Neutrophil (primary cell): ENCODE data around the gene PTPN23.

ENCODE experiments used
- H3K27ac ChIP-seq: fragments of 200-600 bp; sonication (generic); 2 replicates; pipeline ENCODE4 v1.5.1; 2016; ENCODE audit warnings: mild to moderate bottlenecking, moderate library complexity
- H3K27me3 ChIP-seq: fragments of 200-600 bp; sonication (generic); 2 replicates; pipeline ENCODE4 v1.6.0; 2016; ENCODE audit warnings: mild to moderate bottlenecking
- H3K36me3 ChIP-seq: fragments of 200-600 bp; sonication (generic); 2 replicates; pipeline ENCODE4 v1.5.1; 2017
- H3K4me1 ChIP-seq, 2 experiments: fragments of 200-600 bp in 1 of 2; sonication (generic) in 1 of 2; 1 replicate in 1 of 2; 2 replicates in 1 of 2; pipeline versions ENCODE4 v1.5.1 to v1.6.1; 2013 to 2016; ENCODE audit warnings: low read depth in 1 of 2, low read length in 1 of 2, mild to moderate bottlenecking in 1 of 2, moderate library complexity in 1 of 2; ENCODE audit not compliant: control insufficient read depth in 1 of 2, insufficient read depth in 1 of 2
- H3K4me3 ChIP-seq, 2 experiments: fragments of 200-600 bp in 1 of 2; sonication (generic) in 1 of 2; 1 replicate in 1 of 2; 2 replicates in 1 of 2; pipeline ENCODE4 v1.5.1; 2013 to 2016; ENCODE audit warnings: low read depth in 1 of 2, low read length in 1 of 2, mild to moderate bottlenecking in 1 of 2, moderate library complexity in 1 of 2
- H3K9me3 ChIP-seq: fragments of 200-600 bp; sonication (generic); 2 replicates; pipeline ENCODE4 v1.5.1; 2016
- CTCF ChIP-seq: fragments of 200-600 bp; sonication (generic); IDR thresholded peaks from 2 replicates; pipeline ENCODE4 v1.5.1; 2016; ENCODE audit warnings: antibody characterized with exemption

Gene PTPN23

DNA sequence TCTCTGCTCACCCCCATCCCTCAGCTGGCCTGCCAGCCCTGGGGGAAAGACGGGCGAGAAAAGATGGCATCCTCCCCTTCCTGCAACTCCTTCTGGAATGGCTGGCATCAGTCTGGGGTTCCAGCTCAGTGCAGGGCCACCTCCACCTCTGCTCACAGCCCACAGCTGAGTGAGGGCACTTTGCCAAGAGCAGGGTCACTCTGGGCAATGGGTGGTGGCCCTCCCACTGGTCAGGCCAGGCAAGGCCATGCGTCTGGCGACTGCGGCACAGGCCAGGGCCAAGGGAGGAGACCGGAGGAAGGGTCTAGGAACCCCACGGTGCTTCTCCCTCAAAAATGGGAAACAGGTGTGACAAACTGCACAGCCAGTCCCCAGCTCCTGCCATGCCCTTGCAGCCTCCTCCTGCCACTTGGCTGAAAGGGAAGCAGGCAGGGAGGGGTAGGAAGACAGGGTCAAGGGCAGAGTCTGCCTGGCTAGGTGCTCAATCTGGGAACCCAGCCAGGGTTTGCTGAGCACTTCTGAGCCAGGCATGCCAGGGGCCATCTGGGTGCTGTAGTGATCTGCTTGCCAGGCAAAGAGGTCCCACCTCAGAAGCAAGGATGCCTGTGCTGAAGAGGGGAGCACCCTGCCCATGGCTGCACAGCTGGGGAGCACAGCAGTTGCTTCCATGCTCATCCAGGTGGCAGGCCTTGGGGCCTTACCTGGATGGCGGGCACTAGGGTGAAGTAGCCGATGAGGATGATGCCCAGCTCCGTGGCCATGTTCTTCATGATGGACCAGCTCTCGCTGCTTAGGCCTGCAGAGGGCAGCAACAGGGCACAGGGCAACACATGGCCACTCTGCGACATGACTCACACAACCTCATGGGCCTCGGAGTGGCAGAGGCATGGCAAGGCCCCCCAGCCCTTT, 41.2 kb downstream of the PTPN23 start:
- Histone ChIP-seq H3K27ac (peak overlapping the region; percentile 78), H3K9me3 (no peaks in the 10 kb centered on the region), H3K4me3 (no peak overlapping the region)

DNA sequence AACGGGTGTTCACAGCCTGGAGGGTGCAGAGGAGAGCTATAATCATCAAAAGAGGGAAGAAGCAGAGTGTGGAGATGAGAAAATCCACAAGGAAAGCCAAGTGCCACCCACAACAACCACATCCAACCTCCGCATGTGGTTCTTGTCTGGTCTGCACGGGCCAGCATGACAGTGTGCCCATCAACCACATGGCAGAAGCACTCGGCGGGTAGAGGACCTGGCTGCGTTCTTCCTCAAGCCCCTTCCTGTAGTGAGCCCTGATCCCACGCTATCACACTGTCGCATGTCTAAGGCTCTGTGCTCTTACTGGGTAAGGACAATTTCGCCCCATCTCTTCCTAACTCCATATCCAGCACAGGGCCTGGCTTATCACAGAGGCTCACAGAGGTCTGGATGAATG, 41.9 kb downstream of the PTPN23 start:
- Histone ChIP-seq H3K9me3 (no peaks in the 10 kb centered on the region), H3K4me3 (no peak overlapping the region), H3K27me3 (no peaks in the 10 kb centered on the region), H3K27ac (no peak overlapping the region), H3K36me3 (peaks cover 91% of the 10 kb centered on the region), H3K4me1 (peaks cover 24 to 25% of the 10 kb centered on the region in 2 experiments)
- no peak for TF ChIP-seq CTCF

More for the DNA sequence above, 41.2 kb downstream of the PTPN23 start:
- Histone ChIP-seq H3K36me3 (peaks cover 90% of the 10 kb centered on the region), H3K4me1 (peaks cover 24 to 25% of the 10 kb centered on the region in 2 experiments), H3K27me3 (no peaks in the 10 kb centered on the region)
- TF ChIP-seq CTCF = no peak

- H3K9me3 ChIP-seq = no peaks in the 10 kb centered on the region
- H3K4me3 ChIP-seq = no peak overlapping the region
- peaks cover 23 to 24% of the 10 kb centered on the region in 2 experiments for H3K4me1 ChIP-seq
- TF ChIP-seq CTCF = no peak
- peaks cover 90% of the 10 kb centered on the region for H3K36me3 ChIP-seq
- H3K27ac ChIP-seq = no peak overlapping the region
- no peaks in the 10 kb centered on the region for H3K27me3 ChIP-seq
These were observed 42.8 kb downstream of the PTPN23 start for GRCh38 chr3:47423548-47424145.

DNA sequence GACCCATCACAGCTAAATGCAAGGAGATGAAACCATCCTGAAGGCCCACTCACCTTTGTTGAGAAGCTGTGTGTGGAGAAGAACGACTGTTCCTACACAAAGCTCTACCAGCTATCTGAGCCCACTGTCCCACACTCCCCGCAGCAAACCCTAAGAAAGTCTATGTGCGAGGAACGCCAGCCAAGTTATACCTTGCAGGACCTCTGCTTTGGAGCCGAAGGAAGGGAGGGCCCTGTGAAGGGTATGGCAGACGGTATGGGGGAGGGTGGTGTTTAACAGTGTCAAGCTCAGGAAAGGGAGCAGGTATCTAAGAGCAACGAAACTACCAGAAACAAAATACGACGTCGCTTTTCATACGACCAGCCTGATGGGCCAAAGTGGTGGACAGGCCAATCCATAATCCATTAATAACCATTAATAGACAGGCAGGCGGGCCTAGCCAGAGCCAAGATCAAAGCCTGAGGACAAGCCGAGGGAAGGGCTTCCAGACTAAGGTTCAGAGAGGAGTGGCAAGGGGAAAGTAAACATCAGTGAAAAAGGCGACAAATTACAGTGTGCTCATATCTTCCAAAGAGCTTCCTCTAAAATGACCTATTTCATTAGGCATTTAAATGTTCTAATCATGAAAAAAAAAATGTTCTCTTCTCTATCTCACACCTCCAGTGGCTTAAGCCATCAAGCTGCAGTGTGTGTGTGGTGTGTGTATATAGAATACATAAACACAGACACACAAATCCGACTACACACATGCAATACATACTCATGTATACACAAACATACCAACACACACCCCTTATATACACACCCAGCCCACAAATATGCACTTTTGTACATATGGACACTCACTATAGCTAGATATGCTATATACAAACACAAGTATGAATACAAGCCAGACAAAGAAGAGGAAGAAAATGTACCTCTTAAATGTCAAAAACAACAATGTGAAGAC, 43.9 kb downstream of the PTPN23 start:
- Histone ChIP-seq H3K4me3 (no peak overlapping the region), H3K36me3 (peaks cover 79% of the 10 kb centered on the region), H3K4me1 (peaks cover 13 to 15% of the 10 kb centered on the region in 2 experiments), H3K27me3 (no peaks in the 10 kb centered on the region), H3K9me3 (no peaks in the 10 kb centered on the region), H3K27ac (no peak overlapping the region)
- TF ChIP-seq CTCF = no peak

- TF ChIP-seq CTCF = no peak
- no peaks in the 10 kb centered on the region for H3K27me3 ChIP-seq
- peaks cover 72% of the 10 kb centered on the region for H3K36me3 ChIP-seq
- H3K9me3 ChIP-seq = no peaks in the 10 kb centered on the region
- H3K4me3 ChIP-seq = no peak overlapping the region
- no peak overlapping the region for H3K27ac ChIP-seq
- H3K4me1 ChIP-seq = peaks cover 18 to 22% of the 10 kb centered on the region in 2 experiments
These were observed 44.6 kb downstream of the PTPN23 start for GRCh38 chr3:47425383-47425778.
